ENCODE results near the gene CCDC7.
"Not testable (repeated sequence)": the region's sequence is repeated elsewhere in the genome, so short reads cannot be mapped to it uniquely, and the experiment has no call there.

The CCDC7 gene

DNA sequence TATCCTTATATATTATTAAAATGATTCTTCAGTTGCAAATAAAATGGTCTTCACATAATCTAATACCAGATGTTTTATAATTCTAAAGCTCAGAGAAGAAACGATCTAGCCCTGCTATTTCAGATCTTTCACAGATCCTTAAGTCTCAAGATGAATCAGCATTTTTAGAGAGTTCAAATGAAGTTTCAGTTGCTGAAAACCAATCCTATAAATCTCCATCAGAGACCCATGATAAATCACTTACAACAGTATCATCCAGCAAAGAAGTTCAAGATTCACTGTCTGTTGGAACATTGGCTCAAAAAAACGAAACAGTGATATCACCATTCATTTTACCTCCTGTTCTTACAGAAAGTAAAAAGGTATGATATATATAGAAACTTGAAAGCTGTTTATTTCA is 137.0 kb downstream of the CCDC7 start:
- no peak for DNase-seq

DNA sequence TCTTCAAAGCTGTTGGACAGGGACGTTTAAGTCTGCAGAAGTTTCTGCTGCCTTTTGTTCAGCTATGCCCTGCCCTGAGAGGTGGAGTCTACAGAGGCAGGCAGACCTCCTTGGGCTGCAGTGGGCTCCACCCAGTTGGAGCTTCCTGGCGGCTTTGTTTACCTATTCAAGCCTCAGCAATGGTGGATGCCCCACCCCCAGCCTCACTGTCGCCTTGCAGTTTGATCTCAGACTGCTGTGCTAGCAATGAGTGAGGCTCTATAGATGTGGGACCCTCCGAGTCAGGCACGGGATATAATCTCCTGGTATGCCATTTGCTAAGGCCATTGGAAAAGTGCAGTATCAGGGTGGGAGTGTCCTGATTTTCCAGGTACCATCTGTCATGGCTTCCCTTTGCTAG is 152.1 kb downstream of the CCDC7 start:
- not testable (repeated sequence) for DNase-seq

DNA sequence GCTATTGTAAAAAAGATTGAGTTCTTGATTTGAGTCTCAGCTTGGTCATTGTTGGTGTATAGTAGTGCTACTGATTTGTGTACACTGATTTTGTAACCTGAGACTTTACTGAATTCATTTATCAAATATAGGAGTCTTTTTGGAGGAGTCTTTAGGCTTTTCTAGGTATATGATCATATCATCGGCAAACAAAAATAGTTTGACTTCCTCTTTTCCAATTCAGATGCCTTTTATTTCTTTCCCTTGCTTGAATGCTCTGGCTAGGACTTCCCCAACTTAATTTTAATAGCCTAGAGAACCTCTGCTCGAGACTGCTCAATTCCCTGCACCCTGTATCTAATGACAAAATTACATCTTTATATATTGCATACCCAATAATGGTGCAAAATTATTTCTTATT is 154.4 kb downstream of the CCDC7 start:
- DNase-seq = no peak

DNA sequence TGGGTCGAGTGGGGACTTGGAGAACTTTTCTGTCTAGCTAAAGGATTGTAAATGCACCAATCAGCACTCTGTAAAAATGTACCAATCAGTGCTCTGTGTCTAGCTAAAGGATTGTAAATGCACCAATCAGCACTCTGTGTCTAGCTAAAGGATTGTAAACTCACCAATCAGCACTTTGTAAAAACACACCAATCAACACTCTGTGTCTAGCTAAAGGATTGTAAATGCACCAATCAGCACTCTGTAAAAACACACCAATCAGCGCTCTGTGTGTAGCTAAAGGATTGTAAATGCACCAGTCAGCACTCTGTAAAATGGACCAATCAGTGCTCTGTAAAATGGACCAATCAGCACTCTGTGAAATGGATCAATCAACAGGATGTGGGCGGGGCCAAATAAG is 155.6 kb downstream of the CCDC7 start:
- DNase-seq = not testable (repeated sequence)

DNA sequence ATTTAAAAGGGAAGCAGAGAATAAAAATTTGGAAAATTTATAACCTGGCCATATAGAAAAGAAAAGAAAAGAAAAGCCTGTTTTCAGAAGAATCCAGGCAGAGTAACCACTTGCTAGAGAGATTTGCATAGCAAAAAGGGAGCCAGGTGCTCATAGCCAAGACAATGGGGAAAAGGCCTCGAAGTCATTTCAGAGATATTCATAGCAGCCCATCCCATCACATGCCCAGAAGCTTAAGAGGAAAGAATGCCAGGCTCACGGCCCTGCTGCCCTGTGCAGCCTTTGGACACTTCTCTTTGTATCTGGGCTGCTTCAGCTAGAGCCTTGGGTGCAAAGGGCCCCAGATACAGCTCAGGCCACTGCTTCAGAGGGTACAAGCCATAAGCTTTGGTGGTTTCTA is 159.8 kb downstream of the CCDC7 start:
- no peak for DNase-seq

DNA sequence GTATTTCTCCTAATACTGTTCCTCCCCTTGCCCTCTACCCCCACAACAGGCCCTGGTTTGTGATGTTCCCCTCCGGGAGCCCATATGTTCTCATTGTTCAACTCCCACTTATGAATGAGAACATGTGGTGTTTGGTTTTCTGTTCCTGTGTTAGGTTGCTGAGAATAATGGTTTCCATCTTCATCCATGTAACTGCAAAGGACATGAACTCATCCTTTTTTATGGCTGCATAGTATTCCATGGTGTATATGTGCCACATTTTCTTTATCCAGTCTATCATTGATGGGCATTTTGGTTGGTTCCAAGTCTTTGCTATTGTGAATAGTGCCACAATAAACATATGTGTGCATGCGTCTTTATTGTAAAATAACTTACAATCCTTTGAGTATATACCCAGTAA is 164.6 kb downstream of the CCDC7 start:
- not testable (repeated sequence) for DNase-seq

DNA sequence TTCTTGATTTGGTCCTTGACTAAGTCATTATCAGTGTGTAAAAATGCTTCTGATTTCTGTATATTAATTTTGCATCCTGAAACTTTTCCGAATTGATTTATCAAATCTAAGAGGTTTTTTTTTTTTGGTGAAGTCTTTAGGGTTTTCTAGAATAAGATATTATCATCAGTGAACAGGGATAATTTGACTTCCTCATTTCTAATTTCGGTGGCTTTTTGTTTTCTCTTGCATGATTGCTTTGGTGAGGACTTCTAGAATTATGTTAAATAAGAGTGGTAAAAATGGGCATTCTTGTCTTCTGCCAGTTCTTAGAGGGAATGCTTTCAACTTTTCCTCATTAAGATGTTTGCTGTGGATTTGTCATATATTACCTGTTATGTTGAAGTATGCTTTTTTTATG is 170.5 kb downstream of the CCDC7 start:
- no peak for DNase-seq

DNA sequence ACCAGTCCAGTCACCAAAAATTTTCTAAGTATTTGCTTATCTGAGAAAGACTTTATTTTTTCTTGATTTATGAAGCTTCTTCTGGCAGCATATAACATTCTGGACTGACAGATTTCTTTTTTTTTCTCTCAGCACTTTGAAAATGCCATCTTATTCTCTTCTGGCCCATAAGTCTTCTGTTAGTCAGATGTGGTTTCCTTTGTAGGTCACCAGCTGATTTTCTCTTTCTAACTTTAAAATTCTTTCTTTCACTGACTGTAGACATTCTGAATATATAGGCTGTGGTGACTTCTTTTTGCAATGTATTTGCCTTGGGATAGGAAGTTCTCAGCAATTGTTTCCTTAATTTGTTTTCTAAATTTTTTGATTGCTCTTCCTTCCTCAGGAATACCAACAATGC is 172.5 kb downstream of the CCDC7 start:
- no peak for DNase-seq

DNA sequence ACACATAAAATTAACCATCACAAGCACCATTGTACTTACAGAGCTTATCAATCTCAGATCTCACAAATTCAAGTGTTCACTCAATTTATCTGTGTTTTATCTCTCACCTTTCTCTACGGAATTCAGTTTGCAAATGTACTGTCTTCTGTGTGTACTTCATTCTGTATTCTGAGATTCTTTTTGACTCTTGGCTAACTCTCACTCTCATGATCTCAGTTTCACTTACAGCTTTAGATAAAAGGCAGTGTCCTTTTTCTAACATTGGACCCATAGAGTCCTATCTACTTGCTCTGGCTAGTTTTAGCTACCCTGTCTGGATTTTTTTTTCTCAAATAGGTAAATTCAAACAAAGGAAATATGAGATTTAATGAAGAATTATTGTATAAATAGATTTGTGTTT is 176.0 kb downstream of the CCDC7 start:
- no peak for DNase-seq

DNA sequence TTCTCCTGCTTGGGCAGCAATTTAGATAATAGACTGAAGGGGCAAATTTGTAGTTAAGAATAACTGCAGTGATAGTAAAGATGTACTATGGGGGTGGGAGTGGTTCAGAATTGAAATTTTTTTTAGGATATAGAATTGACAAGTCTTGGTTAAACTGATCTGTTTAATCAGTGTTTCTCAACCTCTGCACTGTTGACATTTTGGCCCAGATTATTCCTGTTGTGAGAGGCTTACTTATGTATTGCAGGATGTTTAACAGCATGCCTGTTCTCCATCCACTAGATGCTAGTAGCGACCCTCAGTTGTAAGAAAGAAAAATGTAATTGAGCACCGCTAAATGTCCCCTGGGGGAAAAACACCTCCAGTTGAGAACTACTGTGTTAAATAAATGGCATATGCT is 176.5 kb downstream of the CCDC7 start:
- no peak for DNase-seq

DNA sequence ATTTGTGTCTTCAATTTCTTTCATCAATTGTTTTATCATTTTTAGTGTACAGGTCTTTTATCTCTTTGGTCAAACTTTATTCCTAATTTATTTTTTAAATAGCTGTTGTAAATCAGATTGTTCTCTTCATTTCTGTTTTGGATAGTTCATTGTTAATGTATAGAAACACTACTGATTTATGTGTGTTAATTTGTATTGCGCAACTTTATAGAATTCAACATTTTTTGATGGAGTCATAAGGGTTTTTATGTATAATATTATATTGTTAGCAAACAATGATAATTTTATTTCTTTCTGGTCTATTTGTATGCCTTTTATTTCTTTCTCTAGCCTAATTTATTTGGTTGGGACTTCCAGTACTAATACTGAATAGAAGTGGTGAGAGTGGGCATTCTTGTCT is 181.2 kb downstream of the CCDC7 start:
- DNase-seq = no peak

DNA sequence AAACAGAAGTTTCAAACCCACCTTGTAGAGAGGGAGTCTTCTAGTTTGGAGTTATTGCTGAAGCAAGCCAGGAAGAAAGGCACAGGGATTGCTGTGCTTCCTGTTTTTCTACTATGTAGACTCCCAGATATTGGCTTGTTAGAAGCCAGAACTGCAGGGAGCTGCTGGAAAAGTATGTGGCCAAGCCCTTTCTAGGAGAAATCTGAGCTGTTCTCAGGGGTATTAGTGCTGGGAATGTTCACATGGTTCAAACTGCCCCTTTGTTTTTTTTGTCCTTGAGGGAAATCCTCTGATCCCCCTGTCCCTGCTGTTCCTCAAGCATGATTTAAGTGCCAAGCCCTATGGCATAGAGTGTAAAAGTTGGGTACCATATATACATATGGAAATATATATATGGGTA is 184.0 kb downstream of the CCDC7 start:
- no peak for DNase-seq

DNA sequence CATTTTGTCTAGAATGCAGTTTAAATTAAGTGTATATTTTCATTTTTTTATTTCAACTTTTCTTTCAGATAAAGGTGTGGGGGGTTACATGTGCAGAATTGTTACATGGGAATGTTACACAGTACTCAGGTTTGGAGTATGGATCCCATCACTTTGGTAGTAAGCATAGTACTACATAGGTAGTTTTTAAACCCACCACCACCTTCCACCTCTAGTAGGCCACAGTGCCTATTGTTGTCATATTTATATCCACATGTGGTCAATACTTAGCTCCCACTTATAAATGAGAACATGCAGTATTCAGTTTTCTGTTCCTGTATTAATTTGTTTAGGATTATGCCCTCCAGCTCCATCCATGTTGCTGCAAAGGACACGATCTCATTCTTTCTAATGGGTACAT is 200.6 kb downstream of the CCDC7 start:
- DNase-seq = no peak

DNA sequence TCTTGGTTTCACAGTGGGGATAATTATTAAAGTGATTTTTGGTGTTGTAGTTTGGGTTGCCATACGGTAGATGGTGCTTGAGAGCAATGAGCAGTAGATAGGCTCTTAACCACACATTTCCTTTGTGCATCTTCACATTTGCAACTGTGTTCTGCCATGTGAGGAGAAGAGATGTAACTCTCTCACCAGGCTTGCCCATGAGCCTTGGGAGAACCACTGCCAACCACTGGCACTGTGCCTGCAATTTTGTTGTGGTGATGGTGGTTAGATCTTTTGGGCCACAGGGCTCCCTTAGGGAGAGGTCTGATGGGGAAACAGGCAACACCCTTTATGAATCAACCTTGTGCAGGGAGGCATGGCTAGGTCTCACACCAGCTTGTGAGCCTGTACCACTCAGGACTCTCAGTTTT is 204.3 kb downstream of the CCDC7 start:
- DNase-seq = no peak

DNA sequence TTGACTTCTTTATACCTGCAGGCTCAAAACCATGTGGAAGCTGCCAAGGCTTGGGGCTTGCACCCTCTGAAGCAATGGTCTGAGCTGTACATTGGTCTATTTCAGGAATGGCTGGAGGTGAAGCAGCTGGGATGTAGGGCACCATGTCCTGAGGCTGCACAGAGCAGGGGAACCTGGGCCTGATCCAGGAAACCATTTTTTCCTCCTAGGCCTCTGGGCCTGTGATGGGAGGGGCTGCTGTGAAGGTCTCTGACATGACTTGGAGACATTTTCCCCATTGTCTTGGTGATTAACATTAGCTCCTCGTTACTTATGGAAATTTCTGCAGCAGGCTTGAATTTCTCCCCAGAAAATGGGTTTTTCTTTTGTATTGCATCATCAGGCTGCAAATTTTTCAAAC is 211.5 kb downstream of the CCDC7 start:
- DNase-seq = not testable (repeated sequence)

DNA sequence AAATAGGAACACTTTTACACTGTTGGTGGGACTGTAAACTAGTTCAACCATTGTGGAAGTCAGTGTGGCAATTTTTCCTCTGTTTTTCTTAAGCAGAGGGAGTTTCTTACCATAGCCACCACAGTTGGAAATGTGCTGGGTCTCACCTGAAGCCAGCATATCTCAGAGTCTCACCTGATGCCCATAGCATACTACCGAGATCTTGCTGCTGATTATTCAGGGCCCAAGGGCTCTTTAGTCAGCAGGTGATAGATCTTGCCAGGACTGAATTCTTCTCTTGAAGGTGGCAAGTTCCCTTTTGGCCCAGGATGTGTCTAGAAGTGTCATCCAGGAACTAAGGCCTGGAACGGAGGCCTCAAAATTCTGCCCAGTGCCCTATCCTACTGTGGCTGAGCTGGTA is 215.4 kb downstream of the CCDC7 start:
- no peak for DNase-seq

DNA sequence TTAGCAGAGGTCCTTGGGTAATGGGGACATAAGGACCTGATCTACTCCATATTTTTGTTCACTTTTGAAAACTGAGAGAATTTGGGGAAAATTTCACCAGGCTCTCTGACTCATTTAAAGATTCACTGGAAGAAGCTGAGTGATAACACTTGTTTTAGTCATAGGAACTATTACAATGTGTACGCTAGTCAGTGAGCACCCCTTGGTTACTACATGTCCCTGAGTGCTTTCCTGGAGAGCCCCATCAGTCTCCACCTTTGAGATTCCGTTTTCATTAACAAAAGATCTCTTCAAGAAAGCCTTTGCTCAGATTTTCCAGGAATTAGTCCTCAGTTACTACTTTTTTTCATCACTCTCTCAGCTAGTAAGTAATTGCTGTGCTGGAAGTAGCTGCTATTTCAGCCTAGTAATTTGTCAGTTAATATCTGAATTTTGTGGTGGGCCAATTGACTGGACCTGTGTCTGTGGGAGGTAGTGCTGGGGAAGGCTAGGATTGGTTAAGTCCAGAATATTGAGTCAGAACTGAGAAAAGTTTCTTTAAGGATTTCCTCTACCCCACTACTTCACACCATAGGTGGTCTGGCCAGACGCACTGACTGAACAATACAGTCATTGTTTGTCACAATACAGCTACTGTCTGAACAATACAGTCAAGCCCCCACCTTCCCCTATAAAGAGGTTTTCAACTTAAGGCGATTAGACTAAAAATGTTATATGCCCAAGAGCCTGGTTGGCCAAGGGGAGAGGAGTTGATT is 235.0 kb downstream of the CCDC7 start:
- DNase-seq = no peak

DNA sequence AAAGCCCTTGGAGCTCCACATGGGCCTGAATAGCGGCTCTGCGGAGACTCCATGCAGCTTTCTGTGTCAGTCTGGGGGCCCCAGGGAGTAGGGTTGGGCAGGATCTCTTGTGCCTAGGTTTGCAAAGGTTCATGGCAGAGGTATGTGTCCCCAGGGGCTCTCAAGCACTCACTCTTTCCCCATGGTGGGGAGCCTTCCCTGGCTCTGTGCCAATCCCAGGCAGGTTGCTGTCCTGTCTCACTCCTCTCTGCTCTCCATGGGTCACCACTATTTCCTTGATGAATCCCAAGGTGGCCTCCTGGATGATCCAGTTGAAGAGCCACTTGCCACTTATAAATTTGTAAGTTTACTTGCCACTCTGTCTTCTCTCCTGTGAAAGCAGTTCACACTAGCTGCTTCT is 238.4 kb downstream of the CCDC7 start:
- no peak for DNase-seq

DNA sequence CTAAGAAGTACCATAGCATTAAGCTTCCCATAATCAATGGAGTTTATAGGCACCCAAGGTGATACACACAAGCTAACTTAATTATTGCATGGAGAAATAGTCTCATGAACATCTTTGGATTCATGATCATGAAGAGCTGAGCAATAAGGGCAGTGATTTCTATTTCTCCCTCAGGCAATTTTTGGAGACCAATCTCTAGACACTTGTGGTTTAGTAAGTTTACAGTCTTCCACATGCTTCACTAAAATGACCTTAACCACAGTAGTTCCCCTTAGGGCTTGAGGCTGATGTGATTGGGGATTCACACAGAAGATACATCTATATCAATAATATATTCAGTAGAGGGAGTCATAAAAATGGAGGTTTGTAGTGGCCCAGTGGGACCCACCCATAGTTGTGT is 241.2 kb downstream of the CCDC7 start:
- DNase-seq = no peak

DNA sequence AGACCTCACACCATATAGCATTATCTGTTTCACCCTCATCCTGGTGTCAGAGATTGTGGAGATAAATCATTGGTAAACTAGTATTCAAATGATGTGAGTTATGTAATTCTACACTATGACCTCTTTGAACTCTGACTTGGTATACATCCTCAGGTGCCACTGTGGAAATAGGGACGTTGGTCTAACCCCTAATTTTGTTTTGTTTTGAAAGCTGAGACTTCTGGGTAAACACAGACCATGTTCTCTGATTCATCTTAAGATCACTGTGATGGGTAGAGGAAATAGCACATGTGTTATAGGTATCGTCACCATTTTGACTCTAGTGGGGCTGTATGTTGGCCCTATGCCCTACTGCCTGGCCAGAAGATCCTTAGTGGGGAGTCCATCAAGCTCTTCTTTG is 241.6 kb downstream of the CCDC7 start:
- DNase-seq = no peak

DNA sequence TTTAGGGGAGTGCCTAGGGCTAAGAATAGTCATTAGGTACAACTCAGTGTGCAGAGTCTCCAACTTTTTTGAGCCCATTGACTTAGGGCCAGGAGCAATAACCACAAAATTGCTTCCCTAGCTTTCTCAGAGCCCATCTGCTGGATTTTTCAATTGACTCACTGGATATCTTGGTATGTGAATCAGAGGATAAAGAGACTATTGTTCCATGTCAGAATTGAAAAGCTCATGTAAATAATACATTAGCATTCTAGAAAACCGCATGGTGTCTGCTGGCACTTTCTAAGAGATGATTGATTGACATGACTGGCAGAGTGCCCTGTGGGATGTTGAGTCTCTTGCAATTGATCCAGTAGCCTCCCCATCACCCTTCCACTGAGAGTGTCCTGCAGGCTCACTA is 246.2 kb downstream of the CCDC7 start:
- no peak for DNase-seq

DNA sequence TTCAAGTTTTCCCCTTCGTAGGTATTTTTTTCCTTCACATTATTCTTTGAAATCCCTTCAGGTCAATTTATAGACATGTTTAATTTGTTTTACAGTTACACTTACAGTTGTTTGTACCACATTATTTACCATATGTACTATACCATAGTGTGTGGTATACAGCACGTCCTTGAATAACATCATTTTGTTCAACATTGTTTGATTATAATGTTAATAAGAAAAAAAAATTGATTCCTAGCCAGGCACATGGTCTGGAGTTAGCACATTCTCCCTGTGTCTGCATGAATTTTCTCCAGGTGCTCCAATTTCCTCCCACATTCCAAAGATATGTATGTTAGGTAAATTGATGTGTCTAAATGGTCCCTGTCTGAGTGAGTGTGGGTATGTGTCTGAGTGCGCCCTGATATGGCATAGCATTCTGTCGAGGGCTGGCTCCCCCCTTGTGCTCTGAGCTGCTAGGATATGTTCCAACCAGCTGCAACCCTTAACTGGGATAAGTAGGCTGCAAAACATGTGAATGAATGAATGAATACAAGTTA is 247.6 kb downstream of the CCDC7 start:
- DNase-seq = no peak

DNA sequence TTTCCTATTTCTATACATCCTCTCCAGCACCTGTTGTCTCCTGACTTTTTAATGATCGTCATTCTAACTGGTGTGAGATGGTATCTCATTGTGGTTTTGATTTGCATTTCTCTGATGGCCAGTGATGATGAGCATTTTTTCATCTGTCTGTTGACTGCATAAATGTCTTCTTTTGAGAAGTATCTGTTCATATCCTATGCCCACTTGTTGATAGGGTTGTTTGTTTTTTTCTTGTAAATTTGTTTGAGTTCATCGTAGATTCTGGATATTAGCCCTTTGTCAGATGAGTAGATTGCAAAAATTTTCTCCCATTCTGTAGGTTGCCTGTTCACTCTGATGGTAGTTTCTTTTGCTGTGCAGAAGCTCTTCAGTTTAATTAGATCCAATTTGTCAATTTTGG is 253.7 kb downstream of the CCDC7 start:
- DNase-seq = not testable (repeated sequence)

DNA sequence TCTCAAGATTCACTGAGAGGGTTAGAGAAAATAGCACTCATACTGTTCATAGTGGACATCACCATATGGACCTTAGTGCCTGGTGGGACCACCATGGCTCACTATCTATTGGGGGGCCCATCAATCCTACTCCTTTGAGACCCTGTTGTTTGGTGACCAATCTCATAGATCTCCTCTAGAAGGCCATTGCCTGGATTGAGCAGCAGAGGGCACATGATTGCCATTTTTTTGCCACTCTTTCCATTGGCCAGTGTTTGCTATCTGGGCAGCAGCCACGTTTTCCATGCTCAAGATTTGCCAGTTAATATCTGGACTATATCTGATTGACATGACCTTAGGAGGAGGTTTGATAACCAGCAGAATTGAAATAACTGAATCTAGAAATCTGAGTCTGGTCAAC is 267.6 kb downstream of the CCDC7 start:
- no peak for DNase-seq

DNA sequence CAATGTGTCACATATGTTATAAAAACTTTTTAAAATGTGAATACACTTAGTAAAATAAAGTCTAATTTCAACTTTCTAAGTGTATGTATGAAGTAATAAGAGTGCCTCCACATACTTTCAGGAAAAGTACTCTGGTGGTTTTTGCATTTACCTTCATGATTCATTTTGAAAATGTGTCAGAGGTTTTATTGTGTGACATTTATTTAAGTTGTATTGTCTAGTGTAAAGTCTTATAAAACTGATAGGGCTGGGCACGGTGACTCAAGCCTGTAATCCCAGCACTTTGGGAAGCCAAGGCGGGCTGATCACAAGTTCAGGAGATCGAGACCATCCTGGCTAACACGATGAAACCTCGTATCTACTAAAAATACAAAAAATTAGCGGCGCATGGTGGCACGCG is 285.6 kb downstream of the CCDC7 start:
- DNase-seq = no peak

Measured in activated CD8-positive, alpha-beta memory T cell treated with anti-CD3 and anti-CD28 coated beads, Interleukin-2, amount 50 U/mL, for 48 hours (primary cell).